Fibroblast of mammary gland (primary cell): ENCODE measurements around the gene PPP2R5C.

Experiments
- DNase-seq: peaks from one replicate; pipeline ENCODE4 v3.0.0-alpha.2; 2010; ENCODE audit warnings: low read depth
- H3K4me3 ChIP-seq: 2 replicates; pipeline ENCODE4 v1.5.1; 2011; ENCODE audit warnings: low read depth, mild to moderate bottlenecking, low read length, moderate library complexity; ENCODE audit not compliant: control insufficient read depth
- CTCF ChIP-seq: conservative IDR thresholded peaks from 2 replicates; pipeline ENCODE4 v1.5.1; 2011; ENCODE audit warnings: low read depth, low read length, inconsistent platforms; ENCODE audit not compliant: control insufficient read depth, insufficient read depth

PPP2R5C gene

GRCh38 chr14:101881426-101881825 is 119.9 kb downstream of the PPP2R5C start:
- no peak overlapping the region for H3K4me3 ChIP-seq
- TF ChIP-seq CTCF, result no peak
- no peak for DNase-seq

GRCh38 chr14:101882141-101882935 is 120.8 kb downstream of the PPP2R5C start:
- H3K4me3 ChIP-seq, result no peak overlapping the region
- DNase-seq, result no peak
- no peak for TF ChIP-seq CTCF

- no peak for TF ChIP-seq CTCF
- DNase-seq, result no peak
- H3K4me3 ChIP-seq, result no peak overlapping the region
These were observed 122.8 kb downstream of the PPP2R5C start for GRCh38 chr14:101884089-101884933.

- no peak for TF ChIP-seq CTCF
- H3K4me3 ChIP-seq, result no peak overlapping the region
- DNase-seq, result no peak
These were observed 123.5 kb downstream of the PPP2R5C start for GRCh38 chr14:101884934-101885576.

GRCh38 chr14:101887219-101887618 is 125.7 kb downstream of the PPP2R5C start:
- no peak for TF ChIP-seq CTCF
- H3K4me3 ChIP-seq, result no peak overlapping the region
- no peak for DNase-seq

- DNase-seq, result no peak
- TF ChIP-seq CTCF, result no peak
- no peak overlapping the region for H3K4me3 ChIP-seq
These were observed 126.7 kb downstream of the PPP2R5C start for GRCh38 chr14:101888182-101888581.
